ENCODE measurements around the gene PNMA1.
A peak's percentile ranks its signal among the peaks of the same experiment; 100 is the strongest.

Gene PNMA1

DNA sequence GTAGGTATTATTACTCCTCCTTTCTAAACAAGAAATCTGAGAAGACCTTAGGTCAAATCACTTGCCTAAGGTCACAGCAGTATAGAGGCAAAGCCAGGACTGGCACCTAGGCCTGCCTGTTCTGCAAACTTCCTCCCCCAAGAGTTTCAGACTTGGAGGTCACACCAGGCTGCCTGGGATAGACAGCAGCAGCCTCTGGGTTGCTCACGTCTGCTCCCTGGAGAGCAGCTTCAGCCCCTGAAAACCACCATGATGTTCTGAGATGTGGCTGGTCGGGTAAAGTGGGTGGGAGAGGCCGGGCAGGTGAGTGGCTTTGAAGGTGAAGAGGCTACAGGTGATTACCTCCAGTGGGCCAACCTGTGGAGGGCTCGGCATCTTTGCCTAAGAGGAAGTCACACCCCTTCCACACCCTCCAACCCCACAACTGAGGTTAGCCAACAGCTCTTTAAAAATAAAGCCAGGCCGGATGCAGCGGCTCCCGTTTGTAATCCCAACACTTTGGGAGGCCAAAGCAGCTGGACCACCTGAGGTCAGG lies 37.0 kb upstream of the PNMA1 start:
- DNase-seq (ENCODE audit: low read depth in 3 of 3, low spot score in 1 of 3) = no peak

DNA sequence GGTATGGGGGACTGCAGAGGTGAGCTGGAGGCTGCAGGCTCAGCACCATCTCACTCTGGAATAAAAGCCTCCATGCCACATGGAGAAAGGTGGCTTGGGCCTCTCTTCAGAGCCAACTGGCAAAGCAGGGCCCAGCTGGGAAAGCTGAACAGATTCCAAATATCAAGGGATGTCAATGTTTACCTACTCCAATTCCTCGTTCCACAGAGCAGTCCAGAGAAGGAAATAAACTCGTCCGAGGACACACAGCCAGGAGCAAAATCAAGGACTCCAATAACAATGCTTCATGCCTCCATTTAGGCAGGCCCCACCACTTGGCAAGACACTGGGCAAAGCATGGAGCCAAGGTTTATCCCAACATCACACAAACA lies 36.3 kb upstream of the PNMA1 start:
- DNase-seq (ENCODE audit: low read depth in 3 of 3, low spot score in 1 of 3) = no peak

DNA sequence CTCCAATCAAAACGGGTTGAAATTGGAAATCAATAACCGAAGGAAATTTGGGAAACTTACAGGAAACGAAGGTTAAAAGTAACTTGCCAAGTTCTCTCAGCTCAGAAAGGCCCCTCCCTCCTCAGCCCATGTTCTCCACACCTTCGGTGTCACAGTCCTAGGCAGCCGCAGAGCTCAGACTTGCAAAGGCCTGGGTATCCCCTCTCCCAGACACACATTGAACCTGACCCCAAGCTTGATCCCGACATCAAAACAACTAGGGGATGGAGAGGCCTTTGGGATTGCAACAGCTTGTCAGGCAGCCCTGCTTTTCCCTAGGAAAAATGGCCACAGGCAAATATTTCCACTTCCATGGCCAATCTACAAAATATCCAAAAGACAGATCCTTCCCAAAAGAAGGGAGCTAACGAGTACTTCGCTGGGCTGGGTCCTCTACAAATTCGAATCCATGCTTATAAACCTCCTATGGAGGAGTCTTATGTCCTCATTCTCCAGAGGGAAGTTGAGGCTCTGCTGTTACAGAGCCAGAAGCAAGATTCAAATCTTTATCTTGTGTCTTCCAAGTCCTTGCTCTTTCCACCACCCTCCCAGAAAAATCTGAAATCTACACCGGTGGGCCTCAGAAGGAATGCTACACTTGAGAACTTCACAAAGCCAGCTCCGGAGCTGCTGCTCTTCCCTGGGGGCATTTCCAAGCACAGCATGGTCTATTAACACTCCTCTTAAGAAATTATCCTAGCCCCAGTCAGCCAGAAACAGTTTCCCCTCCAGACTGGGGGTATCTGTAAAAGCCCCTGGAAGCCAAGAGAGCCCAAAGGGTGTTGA lies 35.7 kb upstream of the PNMA1 start:
- DNase-seq (ENCODE audit: low read depth in 3 of 3, low spot score in 1 of 3) = no peak

GRCh38 chr14:73748858-73749357 lies 34.7 kb upstream of the PNMA1 start:
- no peak for DNase-seq (ENCODE audit: low read depth in 3 of 3, low spot score in 1 of 3)

DNA sequence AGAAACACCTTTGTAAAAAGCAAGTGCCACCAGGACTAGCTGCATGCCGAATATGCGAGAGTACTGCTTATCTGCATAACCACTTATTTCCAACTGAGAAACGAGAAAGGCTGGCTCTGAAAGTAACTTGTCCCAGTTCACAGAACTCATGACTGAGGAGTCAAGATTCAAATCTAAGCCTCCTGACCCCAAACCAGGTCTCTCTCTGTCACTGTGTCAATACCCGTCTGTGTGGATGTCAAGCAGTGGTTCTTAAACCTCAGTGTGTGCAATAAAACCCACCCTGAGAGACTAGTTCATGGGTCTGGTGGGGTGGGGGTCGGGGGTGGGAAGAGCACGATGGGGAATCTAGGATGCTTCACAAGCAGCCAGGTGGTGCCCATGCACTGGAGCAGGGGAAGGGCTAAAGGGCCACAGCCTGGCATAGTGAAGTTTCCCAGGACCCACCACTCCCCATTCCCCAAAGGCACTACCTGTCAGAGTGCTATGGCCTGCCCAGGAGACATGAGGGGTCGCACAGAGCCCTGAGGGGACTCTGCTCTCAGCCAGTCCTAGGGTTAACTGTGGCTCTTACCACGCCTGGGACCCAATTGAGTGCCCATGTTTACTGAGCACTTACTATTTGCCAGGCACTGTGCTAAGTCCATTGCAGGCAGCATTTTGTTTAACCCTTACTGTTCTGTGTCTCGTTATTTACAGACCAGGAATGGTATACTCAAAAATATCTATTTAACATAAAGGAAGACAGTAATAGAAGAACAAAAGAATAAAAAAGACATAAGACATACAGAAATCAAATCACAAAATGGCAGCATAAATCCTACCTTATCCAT lies 33.4 kb upstream of the PNMA1 start:
- DNase-seq (ENCODE audit: low read depth in 3 of 3, low spot score in 1 of 3) = no peak

DNA sequence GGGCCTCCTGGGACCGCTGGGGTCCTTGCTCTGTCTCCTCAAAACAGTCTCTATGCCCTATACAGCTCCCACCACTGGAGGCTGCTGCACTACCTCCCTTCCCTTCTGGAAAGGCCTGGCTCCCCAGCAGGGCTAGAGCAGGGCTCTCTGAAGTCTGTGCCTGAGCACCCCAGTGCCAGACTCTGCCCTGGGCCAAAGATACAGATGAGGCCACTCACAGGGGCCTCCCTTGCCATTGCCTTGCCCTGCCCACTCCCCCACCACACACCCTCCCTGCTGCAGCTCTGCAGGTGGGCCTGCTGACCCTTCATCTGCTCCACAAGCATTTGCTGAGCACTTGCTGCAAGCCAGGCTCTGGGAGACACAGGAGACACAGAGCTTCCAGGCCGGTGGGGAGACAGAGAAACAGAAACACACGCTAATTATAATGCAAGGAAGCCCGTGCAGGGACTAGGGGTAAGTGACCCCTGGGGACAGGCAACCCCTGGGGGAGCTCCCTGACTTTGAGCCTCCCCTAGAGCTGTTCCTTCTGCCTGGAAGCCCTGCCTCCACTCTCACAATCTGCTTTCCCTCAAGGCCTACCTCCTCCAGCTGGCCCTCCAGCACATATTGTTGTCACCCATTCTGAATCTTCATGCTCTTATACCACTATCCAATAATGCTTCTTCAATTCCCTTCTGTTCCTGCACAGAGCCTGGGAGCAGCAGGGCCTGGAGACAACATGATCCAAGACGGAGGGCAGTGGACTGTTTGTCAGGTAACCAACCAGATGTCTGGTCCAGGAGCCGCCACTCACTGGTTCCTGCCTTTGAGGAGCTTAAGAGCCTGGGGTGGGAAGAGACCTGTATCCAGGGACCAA lies 32.6 kb upstream of the PNMA1 start:
- no peak for DNase-seq (ENCODE audit: low read depth in 3 of 3, low spot score in 1 of 3)

- no peak for DNase-seq (ENCODE audit: low read depth in 3 of 3, low spot score in 1 of 3)
Observed at GRCh38 chr14:73745571-73746519, 31.7 kb upstream of the PNMA1 start.

DNA sequence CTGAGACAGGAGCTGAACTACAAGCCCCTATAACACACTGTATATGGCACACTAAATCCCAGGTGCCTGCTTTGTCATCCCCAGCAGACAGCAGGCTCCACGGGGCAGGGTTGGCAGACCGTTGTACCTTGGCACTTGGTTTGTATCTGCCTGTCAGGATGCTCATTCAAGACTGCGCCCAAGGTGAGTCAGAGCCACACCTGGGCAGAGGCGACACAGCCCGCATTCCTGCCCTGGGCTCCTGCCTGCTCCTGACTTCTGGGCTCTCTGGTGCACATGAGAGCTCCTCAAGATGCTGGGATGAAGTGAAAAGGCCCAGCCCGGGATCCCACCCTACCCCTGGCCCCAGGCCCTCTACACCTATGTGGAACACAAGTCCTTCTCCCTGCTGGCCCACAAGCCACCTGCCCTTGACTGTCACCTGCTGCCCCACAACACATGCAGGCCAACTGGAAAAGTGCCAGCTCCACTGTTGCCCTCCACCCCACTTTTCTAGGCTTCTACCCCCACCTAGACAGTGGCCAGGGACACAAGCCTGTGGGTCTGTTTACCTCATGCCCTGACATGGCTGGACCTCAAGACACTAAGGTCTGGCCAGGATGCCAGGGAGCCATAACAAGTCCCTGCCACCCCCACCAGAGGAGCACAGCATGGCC lies 30.8 kb upstream of the PNMA1 start:
- no peak for DNase-seq (ENCODE audit: low read depth in 3 of 3, low spot score in 1 of 3)

- no peak for DNase-seq (ENCODE audit: low read depth in 3 of 3, low spot score in 1 of 3)
Observed at GRCh38 chr14:73744175-73744867, 30.1 kb upstream of the PNMA1 start.

DNA sequence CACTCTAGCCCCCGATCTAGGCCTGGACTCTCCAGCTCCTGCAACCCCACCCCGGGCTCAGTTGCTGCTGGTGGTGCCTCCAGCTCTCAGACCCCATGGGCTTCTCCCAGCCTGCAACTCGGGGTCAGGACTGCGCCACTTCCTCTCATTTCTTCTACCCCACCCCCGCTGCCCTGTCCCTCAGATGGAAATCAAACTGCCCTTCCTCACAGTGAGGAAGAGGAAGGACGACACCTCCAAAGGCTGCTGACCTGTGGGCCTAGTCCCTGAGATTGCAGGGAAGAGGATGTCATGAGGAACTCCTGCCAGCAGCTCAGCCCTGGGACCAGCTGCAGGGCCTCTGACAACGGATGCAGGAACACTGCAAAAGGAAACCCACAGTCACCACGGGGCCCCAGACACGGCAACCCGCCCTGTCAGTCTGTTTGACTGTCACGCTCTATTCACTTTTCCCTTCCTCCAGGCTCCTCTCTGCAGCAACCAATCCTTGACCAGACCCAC lies 29.3 kb upstream of the PNMA1 start:
- DNase-seq (ENCODE audit: low read depth in 3 of 3, low spot score in 1 of 3) = peak in 1 of 3 donors; percentile 30

DNA sequence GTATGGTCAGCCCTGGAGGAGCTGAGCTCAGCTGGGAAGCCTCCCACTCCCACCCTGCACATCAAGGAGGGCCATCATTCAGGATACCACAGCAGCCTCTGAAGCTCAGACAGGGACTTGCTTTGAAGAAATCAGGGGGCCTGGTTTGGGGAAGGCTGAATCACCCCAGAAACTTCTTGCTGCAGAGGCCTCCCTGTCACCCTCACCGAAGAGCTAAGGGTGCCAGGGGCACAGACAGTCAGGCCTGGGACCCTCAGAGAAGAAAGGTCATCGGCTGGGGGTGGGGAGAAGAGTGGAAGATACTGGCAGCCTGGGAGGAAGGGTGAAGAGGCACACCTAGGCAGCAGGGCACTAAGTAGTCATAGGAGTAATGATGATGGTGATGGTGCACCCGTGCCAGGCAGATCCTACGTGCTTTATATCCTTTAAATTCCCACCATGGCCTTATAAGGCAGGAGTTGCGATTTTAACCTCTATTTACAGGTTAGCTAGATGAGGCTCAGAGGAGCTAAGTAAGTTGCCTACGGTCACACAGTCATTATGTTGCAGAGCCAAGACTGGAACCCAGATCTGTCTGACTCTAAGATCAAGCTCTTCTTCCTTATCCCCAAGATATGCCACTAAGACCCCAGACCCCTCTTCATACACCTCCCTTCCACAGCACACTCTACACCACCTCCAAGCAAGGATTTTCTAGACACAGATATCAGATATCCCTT lies 28.5 kb upstream of the PNMA1 start:
- DNase-seq (ENCODE audit: low read depth in 3 of 3, low spot score in 1 of 3) = no peak

- DNase-seq (ENCODE audit: low read depth in 3 of 3, low spot score in 1 of 3) = no peak
Observed at GRCh38 chr14:73741876-73742519, 27.8 kb upstream of the PNMA1 start.

DNA sequence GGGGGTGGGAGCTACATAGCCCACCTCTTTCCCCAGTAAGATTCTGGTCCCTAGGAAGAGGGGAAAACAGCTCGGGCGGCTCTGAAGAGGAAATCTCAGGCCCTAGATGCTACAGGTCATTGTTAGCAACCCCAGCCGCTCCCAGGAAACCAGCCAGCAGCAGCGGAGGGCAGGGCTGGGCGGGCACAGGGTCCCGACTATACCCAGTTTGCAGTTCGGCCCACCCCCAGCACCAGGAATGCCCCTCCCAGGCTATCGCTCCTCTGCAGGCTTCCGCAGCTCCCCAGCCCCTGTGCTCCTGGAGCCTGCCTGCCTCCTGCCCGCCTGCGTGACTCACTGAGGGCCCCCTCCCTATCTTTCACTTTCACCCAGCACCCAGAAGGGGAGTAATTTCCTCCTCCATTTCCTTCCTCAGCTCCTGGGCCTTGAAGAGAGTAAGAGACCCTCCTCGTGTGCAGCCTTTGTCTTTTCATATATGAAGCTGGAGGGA lies 27.2 kb upstream of the PNMA1 start:
- peak in 2 of 3 donors; percentile 45 to 53 for DNase-seq (ENCODE audit: low read depth in 3 of 3, low spot score in 1 of 3)

DNA sequence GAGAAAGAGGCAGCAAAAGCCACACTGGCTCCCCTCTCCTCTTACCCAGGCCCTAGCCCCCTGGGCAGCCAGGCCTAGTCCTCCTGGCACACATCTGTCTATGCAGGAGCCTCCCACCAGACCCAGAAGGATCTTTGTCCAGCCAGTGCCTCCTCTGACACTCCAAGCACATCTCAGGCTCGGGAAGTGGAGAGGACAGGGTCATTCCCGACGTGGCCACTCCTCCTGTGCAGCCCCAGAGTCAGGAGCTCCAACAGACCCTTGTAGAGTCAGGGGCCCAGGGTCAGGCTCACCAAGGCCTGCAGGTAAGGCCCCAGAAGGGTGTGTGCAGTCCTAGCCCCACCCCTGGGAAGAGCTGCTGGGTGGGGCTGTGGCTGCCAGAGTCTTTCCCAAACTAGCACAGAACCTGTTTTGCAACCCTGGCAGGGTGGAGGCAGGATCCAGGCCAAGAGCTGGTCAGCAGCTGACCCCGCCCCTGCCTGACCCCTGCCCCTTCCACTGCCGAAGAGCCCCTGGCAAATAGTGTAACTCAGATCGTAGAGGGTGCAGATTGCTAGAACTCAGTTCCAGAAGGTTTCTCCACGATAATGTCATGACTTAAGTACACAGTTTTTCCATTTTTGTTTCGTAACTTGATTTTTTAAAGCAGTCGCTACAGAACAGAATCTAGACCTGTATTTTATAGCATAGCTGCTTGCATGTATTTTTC lies 26.6 kb upstream of the PNMA1 start:
- no peak for DNase-seq (ENCODE audit: low read depth in 3 of 3, low spot score in 1 of 3)

GRCh38 chr14:73739899-73740617 lies 25.9 kb upstream of the PNMA1 start:
- DNase-seq (ENCODE audit: low read depth in 3 of 3, low spot score in 1 of 3) = no peak
